Stimulated activated CD4-positive, alpha-beta T cell treated with anti-CD3 and anti-CD28 coated beads, TNF-alpha, amount 100 ng/mL, for 48 hours (primary cell): Measurements from ENCODE around the gene RPS6KA4.
"Not testable (repeated sequence)": the region's sequence is repeated elsewhere in the genome, so short reads cannot be mapped to it uniquely, and the experiment has no call there.

Experiments used
- DNase-seq, 3 donors: peaks; one replicate each; pipeline ENCODE4 v3.0.0-alpha.2; 2020; ENCODE audit warnings: low read depth in 3 of 3

RPS6KA4 gene

GRCh38 chr11:64385945-64386704 lies 27.2 kb downstream of the RPS6KA4 start:
- no peak for DNase-seq

- DNase-seq = no peak
Observed at GRCh38 chr11:64387916-64388315, 29.0 kb downstream of the RPS6KA4 start.

GRCh38 chr11:64388894-64389293 lies 29.9 kb downstream of the RPS6KA4 start:
- DNase-seq = no peak

- no peak for DNase-seq
Observed at GRCh38 chr11:64389851-64390250, 30.9 kb downstream of the RPS6KA4 start.

- no peak for DNase-seq
Observed at GRCh38 chr11:64390558-64390957, 31.6 kb downstream of the RPS6KA4 start.

GRCh38 chr11:64391839-64392238 lies 32.9 kb downstream of the RPS6KA4 start:
- no peak for DNase-seq

- DNase-seq = no peak
Observed at GRCh38 chr11:64395545-64396078, 36.6 kb downstream of the RPS6KA4 start.

- DNase-seq = no peak
Observed at GRCh38 chr11:64396079-64396591, 37.2 kb downstream of the RPS6KA4 start.

- no peak for DNase-seq
Observed at GRCh38 chr11:64400102-64400501, 41.1 kb downstream of the RPS6KA4 start.

- no peak for DNase-seq
Observed at GRCh38 chr11:64400667-64401066, 41.7 kb downstream of the RPS6KA4 start.

GRCh38 chr11:64401775-64402174 lies 42.8 kb downstream of the RPS6KA4 start:
- no peak for DNase-seq

- no peak for DNase-seq
Observed at GRCh38 chr11:64403106-64403505, 44.1 kb downstream of the RPS6KA4 start.

- DNase-seq = no peak
Observed at GRCh38 chr11:64406221-64406946, 47.4 kb downstream of the RPS6KA4 start.

GRCh38 chr11:64407221-64407620 lies 48.3 kb downstream of the RPS6KA4 start:
- DNase-seq = no peak

- DNase-seq = no peak
Observed at GRCh38 chr11:64407630-64408029, 48.7 kb downstream of the RPS6KA4 start.

- no peak for DNase-seq
Observed at GRCh38 chr11:64409278-64409677, 50.3 kb downstream of the RPS6KA4 start.

- no peak for DNase-seq
Observed at GRCh38 chr11:64409707-64410403, 50.9 kb downstream of the RPS6KA4 start.

- DNase-seq = no peak
Observed at GRCh38 chr11:64410404-64410734, 51.4 kb downstream of the RPS6KA4 start.

GRCh38 chr11:64413417-64413816 lies 54.5 kb downstream of the RPS6KA4 start:
- no peak for DNase-seq

- no peak for DNase-seq
Observed at GRCh38 chr11:64415286-64415685, 56.3 kb downstream of the RPS6KA4 start.

- DNase-seq = no peak
Observed at GRCh38 chr11:64415996-64416728, 57.2 kb downstream of the RPS6KA4 start.

GRCh38 chr11:64418233-64418632 lies 59.3 kb downstream of the RPS6KA4 start:
- not testable (repeated sequence) for DNase-seq
